Thymus (tissue), 11 donors: ENCODE results near the gene ATF1. TPM values are rescaled to one million over a fixed set of nuclear protein-coding genes. Genes with fewer than 3 reads are reported as not detected.

Experiments used
- DNase-seq, 9 donors: peaks; one replicate each; pipeline ENCODE4 v3.0.0-alpha.2; 2013; ENCODE audit warnings: low spot score in 9 of 9, low read depth in 6 of 9, missing footprints in 1 of 9
- H3K27ac ChIP-seq, 2 donors: one replicate each; pipeline ENCODE4 v1.5.1; 2013; ENCODE audit warnings: control low read depth in 1 of 2, low read depth in 1 of 2, low read length in 1 of 2, mild to moderate bottlenecking in 1 of 2, moderate library complexity in 1 of 2
- H3K27me3 ChIP-seq, 2 donors: one replicate each; pipeline ENCODE4 v1.5.1; 2013; ENCODE audit warnings: low read length in 1 of 2; ENCODE audit not compliant: control insufficient read depth in 2 of 2, insufficient read depth in 1 of 2
- H3K36me3 ChIP-seq, 2 donors: one replicate each; pipeline ENCODE4 v1.5.1; 2013; ENCODE audit warnings: low read length in 1 of 2, mild to moderate bottlenecking in 1 of 2, moderate library complexity in 1 of 2; ENCODE audit not compliant: control insufficient read depth in 2 of 2, insufficient read depth in 2 of 2
- H3K4me1 ChIP-seq, 2 donors: one replicate each; pipeline ENCODE4 v1.5.1; 2013; ENCODE audit warnings: low read length in 2 of 2; ENCODE audit not compliant: control insufficient read depth in 2 of 2, insufficient read depth in 2 of 2
- H3K4me3 ChIP-seq, 2 donors: one replicate each; pipeline ENCODE4 v1.5.1; 2013; ENCODE audit warnings: low read length in 2 of 2, control low read depth in 1 of 2, mild to moderate bottlenecking in 1 of 2
- H3K9me3 ChIP-seq, 2 donors: one replicate each; pipeline ENCODE4 v1.5.1; 2013; ENCODE audit warnings: low read length in 1 of 2, mild to moderate bottlenecking in 1 of 2; ENCODE audit not compliant: control insufficient read depth in 2 of 2, insufficient read depth in 1 of 2
- WGBS: extraction: QIAGEN DNeasy Blood & Tissue Kit; methylation state at CpG from one replicate; pipeline ENCODE4 v1.1.7; 2013; 5-methylcytosine and 5-hydroxymethylcytosine counted together
- polyA plus RNA-seq: library from polyadenylated mRNA; stranded (reverse); fragments of 200-250 nt; gene quantifications from one replicate; pipeline ENCODE4 v1.2.3, GENCODE V29; 2013
- total RNA-seq: library from RNA; stranded (reverse); fragments of 120-200 nt; gene quantifications from one replicate; pipeline ENCODE4 v1.2.4, GENCODE V29; 2013
- donor health status: healthy.

Gene ATF1
- total and polyA plus RNA-seq, 2 donors: 19.4 to 62.1 TPM

GRCh38 chr12:50746431-50746830, 17.5 kb upstream of the ATF1 start:
- no peak overlapping the region for H3K27ac ChIP-seq
- H3K36me3 ChIP-seq: peaks cover 44 to 51% of the 10 kb centered on the region in 2 donors
- DNase-seq: no peak
- H3K9me3 ChIP-seq: no peaks in the 10 kb centered on the region
- 97% methylated on average over 3 of the region's 3 CpGs for WGBS
- H3K27me3 ChIP-seq: no peaks in the 10 kb centered on the region
- H3K4me1 ChIP-seq: no peaks in the 10 kb centered on the region
- H3K4me3 ChIP-seq: no peak overlapping the region

- DNase-seq: no peak
- Histone ChIP-seq H3K27me3 (no peaks in the 10 kb centered on the region), H3K36me3 (peaks cover 33 to 46% of the 10 kb centered on the region in 2 donors), H3K4me1 (no peaks in the 10 kb centered on the region), H3K9me3 (no peaks in the 10 kb centered on the region), H3K4me3 (no peak overlapping the region), H3K27ac (no peak overlapping the region)
- 92% methylated on average over 1 of the region's 1 CpG for WGBS
Measured at GRCh38 chr12:50747817-50748216, 16.1 kb upstream of the ATF1 start.

- Histone ChIP-seq H3K27ac (no peak overlapping the region), H3K4me3 (no peak overlapping the region), H3K9me3 (no peaks in the 10 kb centered on the region), H3K36me3 (peaks cover 21 to 37% of the 10 kb centered on the region in 2 donors), H3K4me1 (no peaks in the 10 kb centered on the region), H3K27me3 (no peaks in the 10 kb centered on the region)
- WGBS: 97% methylated on average over 2 of the region's 2 CpGs
- no peak for DNase-seq
Measured at GRCh38 chr12:50749459-50749882, 14.4 kb upstream of the ATF1 start.

- H3K9me3 ChIP-seq: no peaks in the 10 kb centered on the region
- no peak overlapping the region for H3K27ac ChIP-seq
- H3K36me3 ChIP-seq: peaks cover 16 to 29% of the 10 kb centered on the region in 2 donors
- no peaks in the 10 kb centered on the region for H3K27me3 ChIP-seq
- no peak overlapping the region for H3K4me3 ChIP-seq
- H3K4me1 ChIP-seq: no peaks in the 10 kb centered on the region
- no peak for DNase-seq
- WGBS: 98% methylated on average over 4 of the region's 4 CpGs
Measured at GRCh38 chr12:50750366-50750765, 13.5 kb upstream of the ATF1 start.

DNA sequence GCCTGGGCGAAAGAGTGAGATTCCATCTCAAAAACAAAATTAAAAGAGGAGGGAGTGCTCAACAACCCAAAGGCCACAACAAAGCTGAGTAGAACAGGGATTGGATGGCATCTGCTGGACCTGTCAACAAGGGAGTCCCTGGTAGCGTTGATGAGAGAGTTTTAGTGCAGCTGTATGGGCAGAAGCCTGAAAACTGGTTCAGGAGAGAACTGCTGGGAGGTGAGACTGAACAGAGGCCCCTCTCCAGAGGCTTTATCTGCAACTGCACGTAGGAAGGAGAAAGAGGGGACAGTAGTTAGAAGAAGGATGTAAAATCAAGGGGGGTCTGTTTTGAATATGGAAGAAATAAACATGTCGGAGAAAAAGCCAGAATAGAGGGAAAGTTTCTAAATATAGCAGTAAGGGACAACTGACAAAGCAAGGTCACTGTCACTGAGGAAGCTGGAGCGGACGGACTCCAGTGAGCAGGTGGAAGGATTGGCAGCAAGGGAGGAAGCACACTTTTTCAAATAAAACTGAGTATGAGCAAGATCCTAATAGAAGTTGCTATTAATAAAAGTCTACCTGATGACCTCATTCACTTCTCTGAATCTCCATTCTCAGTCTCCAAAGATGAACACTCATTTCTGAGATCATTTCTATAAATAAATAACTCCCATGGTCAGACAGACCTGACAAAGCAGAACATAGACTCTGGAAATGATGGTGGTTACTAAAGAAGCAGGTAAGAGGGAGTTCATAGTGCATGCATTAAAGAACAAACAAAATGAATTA, 11.8 kb upstream of the ATF1 start:
- H3K27me3 ChIP-seq: no peaks in the 10 kb centered on the region
- H3K36me3 ChIP-seq: peaks cover 12 to 20% of the 10 kb centered on the region in 2 donors
- no peak overlapping the region for H3K4me3 ChIP-seq
- H3K4me1 ChIP-seq: no peaks in the 10 kb centered on the region
- H3K27ac ChIP-seq: no peak overlapping the region
- WGBS: 97% methylated on average over 6 of the region's 6 CpGs
- no peak for DNase-seq
- H3K9me3 ChIP-seq: no peaks in the 10 kb centered on the region

DNA sequence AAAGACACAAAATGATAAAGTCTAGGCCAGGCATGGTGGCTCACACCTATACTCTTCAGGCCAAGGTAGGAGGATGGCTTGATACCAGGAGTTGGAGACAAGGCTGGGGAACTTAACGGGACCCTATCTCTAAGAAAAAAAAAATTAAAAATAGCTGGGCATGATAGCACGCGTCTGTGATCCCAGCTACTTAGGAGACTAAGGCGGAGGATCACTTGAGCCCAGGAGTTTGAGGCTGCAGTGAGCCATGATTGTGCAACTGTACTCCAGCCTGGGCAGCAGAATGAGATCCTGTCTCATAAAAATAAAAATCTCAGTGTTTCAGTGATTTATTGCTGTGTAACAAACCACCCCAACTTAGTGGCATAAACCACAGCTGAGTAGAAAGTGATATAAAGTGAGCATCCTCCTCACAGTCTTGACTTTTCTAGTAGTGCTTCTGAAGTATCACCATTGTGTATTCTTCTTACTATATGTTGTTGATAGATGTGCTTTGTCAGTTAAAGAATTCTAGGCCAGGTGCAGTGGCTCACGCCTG, 10.6 kb upstream of the ATF1 start:
- Histone ChIP-seq H3K27me3 (no peaks in the 10 kb centered on the region), H3K4me3 (no peak overlapping the region), H3K36me3 (peaks cover 4 to 14% of the 10 kb centered on the region in 2 donors), H3K27ac (no peak overlapping the region), H3K4me1 (no peaks in the 10 kb centered on the region), H3K9me3 (no peaks in the 10 kb centered on the region)
- 98% methylated on average over 5 of the region's 5 CpGs for WGBS
- DNase-seq: no peak

DNA sequence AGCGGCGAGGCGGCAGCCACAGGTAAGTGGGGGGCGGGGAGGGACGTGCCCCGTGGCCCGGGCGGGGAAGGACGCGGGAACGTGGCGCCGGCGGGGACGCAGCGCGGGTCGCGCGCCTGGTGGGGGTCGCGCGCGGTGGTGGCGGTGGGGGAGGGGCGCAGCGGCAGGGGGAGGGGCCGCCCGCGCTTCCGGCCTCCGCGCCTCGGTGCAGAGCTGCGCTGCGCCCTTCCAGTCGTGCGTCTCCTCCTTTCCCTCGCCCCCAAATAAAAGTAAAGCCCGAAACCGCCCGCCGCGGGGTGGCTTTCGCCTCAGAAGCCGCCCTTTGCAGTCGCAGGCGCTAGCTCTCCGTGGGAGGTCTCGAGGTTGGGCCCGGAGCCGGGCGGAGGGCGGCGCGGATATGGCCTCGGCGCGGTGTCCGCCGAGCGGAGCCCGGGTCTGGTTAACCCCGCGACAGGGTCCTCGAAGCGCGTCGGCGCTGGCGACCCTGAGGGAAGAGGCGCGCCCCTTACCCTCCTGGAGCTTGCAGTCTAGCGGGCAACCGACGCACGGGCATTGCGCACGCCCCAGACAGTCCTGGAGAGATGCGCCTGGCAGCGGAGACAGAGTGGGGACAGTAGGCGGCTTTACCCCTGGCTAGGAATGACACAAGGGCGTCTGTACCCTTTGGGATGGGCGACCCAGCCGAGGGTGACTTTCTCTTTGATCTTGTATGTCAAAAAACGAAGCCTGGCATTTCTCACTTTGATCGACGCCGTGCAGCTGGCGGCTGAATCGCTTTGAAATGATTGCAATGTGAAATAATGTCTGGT, 589 bp downstream of the ATF1 start:
- under 1% methylated on average over 91 of the region's 91 CpGs for WGBS
- Histone ChIP-seq H3K27ac (peak overlapping the region; percentile 100), H3K9me3 (peaks cover 0 to 4% of the 10 kb centered on the region in 2 donors), H3K4me3 (peak overlapping the region; percentile 98 to 99), H3K27me3 (no peaks in the 10 kb centered on the region), H3K36me3 (no peaks in the 10 kb centered on the region), H3K4me1 (peaks cover 0 to 22% of the 10 kb centered on the region in 2 donors)
- peak; percentile 36 to 88 (median 71) for DNase-seq

- peak overlapping the region; percentile 98 to 99 for H3K4me3 ChIP-seq
- peak overlapping the region; percentile 100 for H3K27ac ChIP-seq
- H3K4me1 ChIP-seq: peaks cover 0 to 22% of the 10 kb centered on the region in 2 donors
- peaks cover 0 to 4% of the 10 kb centered on the region in 2 donors for H3K9me3 ChIP-seq
- no peaks in the 10 kb centered on the region for H3K27me3 ChIP-seq
- peak in 8 of 9 donors; percentile 42 to 83 (median 52) for DNase-seq
- H3K36me3 ChIP-seq: peaks cover 0 to 3% of the 10 kb centered on the region in 2 donors
- 19% methylated on average over 13 of the region's 13 CpGs for WGBS
Measured at GRCh38 chr12:50765095-50765911, 1.4 kb downstream of the ATF1 start.
